HepG2 (cell line): ENCODE results near the gene NUB1.
A peak's percentile ranks its signal among the peaks of the same experiment; 100 is the strongest.

Experiments
- CEBPB ChIP-seq: IDR thresholded peaks from 2 replicates; pipeline ENCODE4 v1.6.1; 2011; ENCODE audit warnings: low read depth, low read length, improper control_type of control experiment, borderline replicate concordance
- CTCF ChIP-seq: sonication (generic); formaldehyde crosslinking; IDR thresholded peaks from 2 replicates; pipeline ENCODE4 v1.5.0; 2020; ENCODE audit warnings: mild to moderate bottlenecking, missing genetic modification reagents, moderate library complexity
- ELF4 ChIP-seq: sonication (generic); formaldehyde crosslinking; IDR thresholded peaks from 2 replicates; pipeline ENCODE4 v1.5.0; 2020; ENCODE audit warnings: missing genetic modification reagents, mild to moderate bottlenecking, moderate library complexity, borderline replicate concordance
- EP300 ChIP-seq, 3 experiments: sonication (generic) in 1 of 3; formaldehyde crosslinking in 1 of 3; IDR thresholded peaks; 2 replicates each; pipeline versions ENCODE4 v1.5.1 to v1.6.1; 2011 to 2020; ENCODE audit warnings: low read depth in 2 of 3, low read length in 2 of 3, borderline replicate concordance in 1 of 3, improper control_type of control experiment in 1 of 3, mild to moderate bottlenecking in 1 of 3, missing genetic modification reagents in 1 of 3, moderate library complexity in 1 of 3
- ETV6 ChIP-seq: sonication (generic); formaldehyde crosslinking; conservative IDR thresholded peaks from 2 replicates; pipeline ENCODE4 v1.4.0; 2020; ENCODE audit warnings: missing genetic modification reagents
- FOXP4 ChIP-seq: sonication (generic); formaldehyde crosslinking; IDR thresholded peaks from 2 replicates; pipeline ENCODE4 v1.4.0; 2020; ENCODE audit warnings: missing genetic modification reagents
- NFKBIZ ChIP-seq: IDR thresholded peaks from 2 replicates; pipeline ENCODE4 v1.6.1; 2018; ENCODE audit warnings: missing genetic modification reagents, missing compliant biosample characterization
- POLR2AphosphoS5 ChIP-seq: IDR thresholded peaks from 2 replicates; pipeline ENCODE4 v1.6.1; 2012; ENCODE audit warnings: low read depth, low read length
- SRF ChIP-seq: IDR thresholded peaks from 2 replicates; pipeline ENCODE4 v1.6.1; 2011; ENCODE audit warnings: mild to moderate bottlenecking, low read depth, low read length, moderate library complexity
- TBP ChIP-seq: sonication (generic); formaldehyde crosslinking; IDR thresholded peaks from 2 replicates; pipeline ENCODE4 v1.5.0; 2020; ENCODE audit warnings: missing genetic modification reagents
- ZNF280D ChIP-seq: sonication (generic); formaldehyde crosslinking; IDR thresholded peaks from 2 replicates; pipeline ENCODE4 v1.5.1; 2020; ENCODE audit warnings: mild to moderate bottlenecking, missing genetic modification reagents
- ZNF329 ChIP-seq: sonication (generic); formaldehyde crosslinking; IDR thresholded peaks from 2 replicates; pipeline ENCODE4 v1.9.0; 2021; ENCODE audit warnings: low read depth, mild to moderate bottlenecking, missing genetic modification reagents

- TF ChIP-seq CTCF (CRISPR knock-in tag) (peak; percentile 76), EP300 (IDR thresholded peaks at IDR 0.05; ENCODE audit: low read depth in 2 of 2, low read length in 2 of 2) (no peak), EP300 (CRISPR knock-in tag; IDR thresholded peaks at IDR 0.05; ENCODE audit: borderline replicate concordance) (no peak), TBP (CRISPR knock-in tag) (no peak), ZNF280D (CRISPR knock-in tag) (no peak), SRF (no peak), ZNF329 (CRISPR knock-in tag) (no peak), ETV6 (CRISPR knock-in tag) (no peak), FOXP4 (no peak), POLR2AphosphoS5 (no peak), CEBPB (no peak), NFKBIZ (CRISPR knock-in tag) (no peak), ELF4 (CRISPR knock-in tag) (no peak)
These were observed 26.5 kb upstream of the NUB1 start for GRCh38 chr7:151315038-151315655.
